WTC11 (cell line): ENCODE measurements around the gene PLXDC1. TPM values are rescaled to one million over a fixed set of nuclear protein-coding genes. Genes with fewer than 3 reads are reported as not detected.

Experiments used
- ATAC-seq: fragments of 200-7000 bp; cut with Tn5 transposase; 2 replicates; pipeline ENCODE4 v1.10.0; 2021; ENCODE audit warnings: mild to moderate bottlenecking, moderate library complexity
- CTCF ChIA-PET: fragments of 300-600 bp; sonication (Branson Sonifier 250); formaldehyde crosslinking; loops from one replicate; lab custom pipeline; 2021; ENCODE audit warnings: antibody characterized with exemption; lab: Charles Lee
- POLR2A ChIA-PET: fragments of 350-600 bp; sonication (Branson Sonifier 250); formaldehyde crosslinking; loops from one replicate; lab custom pipeline; 2021; ENCODE audit warnings: antibody characterized with exemption; lab: Charles Lee
- DNase-seq: peaks from one replicate; pipeline ENCODE4 v3.0.0; 2021; ENCODE audit warnings: low spot score
- H3K27ac Mint-ChIP-seq: 2 replicates; pipeline ENCODE4 v1.8.0; 2021; ENCODE audit warnings: mixed read lengths
- H3K27me3 Mint-ChIP-seq: 2 replicates; pipeline ENCODE4 v1.8.0; 2021; ENCODE audit warnings: low read depth, mild to moderate bottlenecking, moderate library complexity, mixed read lengths
- H3K36me3 Mint-ChIP-seq: 2 replicates; pipeline ENCODE4 v1.8.0; 2021; ENCODE audit warnings: mixed read lengths
- H3K4me1 Mint-ChIP-seq: 2 replicates; pipeline ENCODE4 v1.8.0; 2022; ENCODE audit warnings: mixed read lengths
- H3K4me3 Mint-ChIP-seq: 2 replicates; pipeline ENCODE4 v1.8.0; 2021; ENCODE audit warnings: mild to moderate bottlenecking, moderate library complexity, mixed read lengths
- H3K9me3 Mint-ChIP-seq: 2 replicates; pipeline ENCODE4 v1.8.0; 2021; ENCODE audit warnings: mixed read lengths
- ATF6 ChIP-seq: sonication (generic); formaldehyde crosslinking; IDR thresholded peaks from 2 replicates; pipeline ENCODE4 v1.8.1; 2023; ENCODE audit warnings: mild to moderate bottlenecking, missing genetic modification reagents
- CREM ChIP-seq: sonication (generic); formaldehyde crosslinking; IDR thresholded peaks from 2 replicates; pipeline ENCODE4 v1.8.1; 2022; ENCODE audit warnings: mild to moderate bottlenecking, missing genetic modification reagents, moderate library complexity
- EMX1 ChIP-seq: fragments of 250-450 bp; sonication (Bioruptor Pico); IDR thresholded peaks from 2 replicates; pipeline ENCODE4 v1.8.0; 2021; ENCODE audit warnings: mild to moderate bottlenecking
- GTF2I ChIP-seq: fragments of 250-450 bp; sonication (Bioruptor Pico); conservative IDR thresholded peaks from 2 replicates; pipeline ENCODE4 v1.4.0; 2021; ENCODE audit warnings: mild to moderate bottlenecking
- HMGXB4 ChIP-seq: sonication (generic); formaldehyde crosslinking; IDR thresholded peaks from 2 replicates; pipeline ENCODE4 v1.8.1; 2023; ENCODE audit warnings: mild to moderate bottlenecking, moderate library complexity, missing genetic modification reagents
- JAZF1 ChIP-seq: fragments of 250-450 bp; sonication (Bioruptor Pico); IDR thresholded peaks from 2 replicates; pipeline ENCODE4 v1.9.0; 2021; ENCODE audit warnings: moderate library complexity, mild to moderate bottlenecking, inconsistent platforms
- JUN ChIP-seq: sonication (generic); formaldehyde crosslinking; IDR thresholded peaks from 2 replicates; pipeline ENCODE4 v1.8.0; 2023; ENCODE audit warnings: mild to moderate bottlenecking, missing genetic modification reagents
- KAT7 ChIP-seq: sonication (generic); formaldehyde crosslinking; IDR thresholded peaks from 2 replicates; pipeline ENCODE4 v1.8.1; 2023; ENCODE audit warnings: missing genetic modification reagents, mild to moderate bottlenecking, borderline replicate concordance
- NFYB ChIP-seq: sonication (generic); formaldehyde crosslinking; conservative IDR thresholded peaks from 2 replicates; pipeline ENCODE4 v1.8.0; 2022; ENCODE audit warnings: low read depth, missing genetic modification reagents
- NR1H2 ChIP-seq: sonication (generic); formaldehyde crosslinking; IDR thresholded peaks from 2 replicates; pipeline ENCODE4 v1.9.0; 2021; ENCODE audit warnings: mild to moderate bottlenecking, moderate library complexity, missing genetic modification reagents
- SOX15 ChIP-seq: fragments of 250-450 bp; sonication (Bioruptor Pico); IDR thresholded peaks from 2 replicates; pipeline ENCODE4 v1.9.0; 2021; ENCODE audit warnings: mild to moderate bottlenecking
- SP1 ChIP-seq: sonication (generic); formaldehyde crosslinking; conservative IDR thresholded peaks from 2 replicates; pipeline ENCODE4 v1.8.1; 2022; ENCODE audit warnings: missing genetic modification reagents
- STAT6 ChIP-seq: sonication (generic); formaldehyde crosslinking; conservative IDR thresholded peaks from 2 replicates; pipeline ENCODE4 v1.8.1; 2023; ENCODE audit warnings: mild to moderate bottlenecking, low read depth, missing genetic modification reagents, moderate library complexity
- TEAD4 ChIP-seq: sonication (generic); formaldehyde crosslinking; IDR thresholded peaks from 2 replicates; pipeline ENCODE4 v1.8.0; 2022; ENCODE audit warnings: mild to moderate bottlenecking, missing genetic modification reagents
- USF2 ChIP-seq: sonication (generic); formaldehyde crosslinking; IDR thresholded peaks from 2 replicates; pipeline ENCODE4 v1.8.1; 2023; ENCODE audit warnings: mild to moderate bottlenecking, missing genetic modification reagents, moderate library complexity
- ZMAT4 ChIP-seq: fragments of 250-450 bp; sonication (Bioruptor Pico); IDR thresholded peaks from 2 replicates; pipeline ENCODE4 v1.9.0; 2021; ENCODE audit warnings: mild to moderate bottlenecking
- ZNF232 ChIP-seq: sonication (generic); formaldehyde crosslinking; IDR thresholded peaks from 2 replicates; pipeline ENCODE4 v1.8.0; 2022; ENCODE audit warnings: mild to moderate bottlenecking, missing genetic modification reagents
- ZNF396 ChIP-seq: fragments of 250-450 bp; sonication (Bioruptor Pico); IDR thresholded peaks from 2 replicates; pipeline ENCODE4 v1.8.0; 2021; ENCODE audit warnings: mild to moderate bottlenecking, moderate library complexity, borderline replicate concordance
- ZNF423 ChIP-seq: fragments of 250-450 bp; sonication (Bioruptor Pico); IDR thresholded peaks from 2 replicates; pipeline ENCODE4 v2.1.2; 2022; ENCODE audit warnings: mild to moderate bottlenecking, moderate library complexity
- ZNF512 ChIP-seq: sonication (generic); formaldehyde crosslinking; IDR thresholded peaks from 2 replicates; pipeline ENCODE4 v1.8.1; 2022; ENCODE audit warnings: missing genetic modification reagents, borderline replicate concordance
- total RNA-seq: library from RNA; stranded (reverse); gene quantifications from 3 replicates; pipeline ENCODE4 v1.2.3, GENCODE V29; 2021
- TF ChIP-seq, protein P1 (sequence below): fragments of 250-450 bp; sonication (Bioruptor Pico); IDR thresholded peaks from 2 replicates; pipeline ENCODE4 v1.8.0; 2021; ENCODE audit warnings: mild to moderate bottlenecking
- TF ChIP-seq, protein P2 (sequence below): fragments of 250-450 bp; sonication (Bioruptor Pico); IDR thresholded peaks from 2 replicates; pipeline ENCODE4 v1.9.0; 2021; ENCODE audit warnings: moderate library complexity, mild to moderate bottlenecking, inconsistent platforms, borderline replicate concordance
- TF ChIP-seq, protein P3 (sequence below): sonication (generic); formaldehyde crosslinking; IDR thresholded peaks from 2 replicates; pipeline ENCODE4 v1.8.1; 2022; ENCODE audit warnings: mild to moderate bottlenecking, moderate library complexity, missing genetic modification reagents

The PLXDC1 gene
- total RNA-seq, 1 experiment from 2014 or later = 5.4 TPM

- TF ChIP-seq ATF6 (CRISPR knock-in tag) (no peak), EMX1 (CRISPR knock-in tag) (no peak), ZNF232 (CRISPR knock-in tag) (no peak), CREM (CRISPR knock-in tag) (no peak), STAT6 (CRISPR knock-in tag) (no peak)
- TF ChIP-seq, protein P1, sequence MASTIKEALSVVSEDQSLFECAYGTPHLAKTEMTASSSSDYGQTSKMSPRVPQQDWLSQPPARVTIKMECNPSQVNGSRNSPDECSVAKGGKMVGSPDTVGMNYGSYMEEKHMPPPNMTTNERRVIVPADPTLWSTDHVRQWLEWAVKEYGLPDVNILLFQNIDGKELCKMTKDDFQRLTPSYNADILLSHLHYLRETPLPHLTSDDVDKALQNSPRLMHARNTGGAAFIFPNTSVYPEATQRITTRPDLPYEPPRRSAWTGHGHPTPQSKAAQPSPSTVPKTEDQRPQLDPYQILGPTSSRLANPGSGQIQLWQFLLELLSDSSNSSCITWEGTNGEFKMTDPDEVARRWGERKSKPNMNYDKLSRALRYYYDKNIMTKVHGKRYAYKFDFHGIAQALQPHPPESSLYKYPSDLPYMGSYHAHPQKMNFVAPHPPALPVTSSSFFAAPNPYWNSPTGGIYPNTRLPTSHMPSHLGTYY = no peak
- TF ChIP-seq, protein P2, sequence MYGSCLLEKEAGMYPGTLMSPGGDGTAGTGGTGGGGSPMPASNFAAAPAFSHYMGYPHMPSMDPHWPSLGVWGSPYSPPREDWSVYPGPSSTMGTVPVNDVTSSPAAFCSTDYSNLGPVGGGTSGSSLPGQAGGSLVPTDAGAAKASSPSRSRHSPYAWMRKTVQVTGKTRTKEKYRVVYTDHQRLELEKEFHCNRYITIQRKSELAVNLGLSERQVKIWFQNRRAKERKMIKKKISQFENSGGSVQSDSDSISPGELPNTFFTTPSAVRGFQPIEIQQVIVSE (CRISPR knock-in tag) = no peak
These were observed 46.8 kb downstream of the PLXDC1 start (continued) for GRCh38 chr17:39104657-39105056.

- Mint-ChIP-seq H3K4me3 (no peak overlapping the region), H3K36me3 (no peaks in the 10 kb centered on the region), H3K9me3 (no peaks in the 10 kb centered on the region), H3K4me1 (no peaks in the 10 kb centered on the region; the same call in 1 of the 2 replicates), H3K27ac (no peak overlapping the region), H3K27me3 (no peaks in the 10 kb centered on the region; the same call in none of the 2 replicates)
- TF ChIP-seq KAT7 (CRISPR knock-in tag) (no peak), GTF2I (CRISPR knock-in tag) (no peak), USF2 (CRISPR knock-in tag) (no peak), ZMAT4 (CRISPR knock-in tag) (no peak), ZNF512 (CRISPR knock-in tag) (no peak), SOX15 (CRISPR knock-in tag) (no peak), JAZF1 (CRISPR knock-in tag) (no peak), ZNF396 (CRISPR knock-in tag) (no peak), HMGXB4 (CRISPR knock-in tag) (no peak), TEAD4 (CRISPR knock-in tag) (no peak), NFYB (CRISPR knock-in tag) (no peak), ZNF423 (CRISPR knock-in tag) (no peak), JUN (no peak), SP1 (CRISPR knock-in tag) (no peak), NR1H2 (CRISPR knock-in tag) (no peak)
- TF ChIP-seq, protein P3, sequence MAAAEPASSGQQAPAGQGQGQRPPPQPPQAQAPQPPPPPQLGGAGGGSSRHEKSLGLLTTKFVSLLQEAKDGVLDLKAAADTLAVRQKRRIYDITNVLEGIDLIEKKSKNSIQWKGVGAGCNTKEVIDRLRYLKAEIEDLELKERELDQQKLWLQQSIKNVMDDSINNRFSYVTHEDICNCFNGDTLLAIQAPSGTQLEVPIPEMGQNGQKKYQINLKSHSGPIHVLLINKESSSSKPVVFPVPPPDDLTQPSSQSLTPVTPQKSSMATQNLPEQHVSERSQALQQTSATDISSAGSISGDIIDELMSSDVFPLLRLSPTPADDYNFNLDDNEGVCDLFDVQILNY (CRISPR knock-in tag) = no peak
- POLR2A ChIA-PET = interaction anchor here (0.8 kb wide), 1 partner anchor 46 kb away, joined by 4 read pairs; no protein-coding TSS in a partner anchor
- ATAC-seq = no peak
- DNase-seq = no peak
- CTCF ChIA-PET = interaction anchor here (0.7 kb wide), 1 partner anchor 32 kb away, joined by 4 read pairs; no protein-coding TSS in a partner anchor
These were observed 47.4 kb downstream of the PLXDC1 start for GRCh38 chr17:39104046-39104445.
